Activated CD4-positive, alpha-beta T cell treated with anti-CD3 and anti-CD28 coated beads, Interleukin-2, amount 50 U/mL, for 4 hours (primary cell): ENCODE results near the gene GALNS.

ENCODE experiments used
- DNase-seq, 2 experiments: peaks; one replicate each; pipeline ENCODE4 v3.0.0-alpha.2; 2020

The GALNS gene

GRCh38 chr16:88874938-88875599 lies 18.3 kb upstream of the GALNS start:
- no peak for DNase-seq

GRCh38 chr16:88872650-88873331 lies 16.0 kb upstream of the GALNS start:
- no peak for DNase-seq

DNA sequence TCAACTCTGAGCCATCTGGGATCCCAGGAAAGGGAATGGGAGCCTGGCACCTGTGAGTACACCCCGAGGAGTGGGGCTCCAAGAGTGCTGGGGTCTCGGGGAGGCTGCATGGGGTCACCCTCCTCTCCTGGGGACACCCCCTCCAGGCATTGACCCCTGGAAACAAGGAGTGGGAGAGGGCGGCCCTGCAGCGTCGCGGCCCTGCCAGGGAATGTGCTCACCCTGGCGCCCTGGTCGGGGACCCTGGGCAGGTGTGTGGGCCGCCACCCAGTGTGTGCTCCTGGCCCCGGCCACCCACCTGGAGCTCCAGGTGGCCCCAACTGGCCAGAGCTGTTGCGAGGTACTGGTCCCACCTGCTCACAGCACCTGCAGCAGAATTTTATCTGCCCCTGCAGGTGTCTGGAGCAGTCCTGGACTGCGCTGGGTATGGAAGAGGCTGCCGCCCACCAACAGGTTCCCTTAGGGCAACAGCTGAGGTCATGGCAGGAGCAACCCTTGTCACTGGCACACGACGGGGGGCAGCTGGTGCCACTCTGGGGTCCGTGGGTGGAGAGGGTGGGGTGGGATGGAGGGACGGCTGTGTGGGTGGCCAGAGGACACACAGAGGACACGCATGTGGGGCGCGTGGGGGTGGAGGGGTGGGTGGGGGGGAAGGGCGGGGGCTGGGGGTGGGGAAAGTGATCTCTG lies 15.1 kb upstream of the GALNS start:
- DNase-seq, result no peak

- no peak for DNase-seq
Observed at GRCh38 chr16:88871349-88871702, 14.6 kb upstream of the GALNS start.

GRCh38 chr16:88870608-88871348 lies 14.0 kb upstream of the GALNS start:
- no peak for DNase-seq

DNA sequence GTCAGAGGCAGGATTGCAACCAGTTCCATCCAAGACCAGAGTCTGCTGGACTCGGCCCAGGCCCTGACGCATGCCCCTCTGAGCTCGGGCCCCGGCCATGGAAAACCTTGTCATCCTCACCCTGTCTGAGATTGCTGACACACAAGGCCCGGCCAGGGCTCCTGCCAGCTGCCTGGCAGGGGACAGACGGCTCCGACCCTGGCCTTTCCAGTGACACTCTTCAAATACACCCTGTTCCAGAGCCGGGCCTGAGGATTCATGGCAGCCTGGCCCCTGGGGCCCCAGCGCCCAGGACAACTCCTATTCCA lies 12.9 kb upstream of the GALNS start:
- DNase-seq, result no peak

DNA sequence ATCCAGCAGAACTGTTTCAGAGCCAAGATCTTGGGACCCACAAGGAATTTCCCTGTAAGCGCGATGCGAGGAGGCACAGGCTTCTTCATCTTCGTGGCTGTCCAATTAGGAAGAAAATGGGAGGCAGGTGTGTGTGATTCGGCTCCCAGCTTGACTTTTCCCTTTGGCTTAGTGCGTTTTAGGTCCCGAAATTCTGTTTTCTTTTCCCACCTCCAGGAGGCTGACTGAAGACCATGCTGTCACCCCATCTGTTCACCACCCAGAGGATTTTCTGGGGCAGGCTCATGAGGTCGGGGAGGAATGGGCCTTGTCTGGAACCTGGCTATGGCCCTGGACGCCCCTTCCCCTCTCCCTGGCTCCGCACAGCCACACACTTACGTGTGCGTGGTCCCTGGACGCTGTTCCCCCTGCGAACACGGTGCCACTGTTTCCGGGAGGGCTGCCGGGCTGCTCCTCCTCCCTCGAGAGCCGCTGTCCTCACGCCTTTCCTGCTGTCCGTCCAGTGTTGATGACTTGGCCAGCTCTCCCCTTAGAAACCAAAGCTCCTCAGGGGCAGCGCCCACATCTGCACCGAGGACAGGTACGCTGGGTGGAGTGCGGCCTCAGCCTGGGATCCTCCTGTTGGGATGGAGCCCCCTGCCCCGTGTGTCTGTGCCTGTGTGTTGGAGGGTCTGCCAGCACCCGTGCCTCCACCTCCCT lies 12.4 kb upstream of the GALNS start:
- DNase-seq, result no peak

GRCh38 chr16:88867581-88868246 lies 11.0 kb upstream of the GALNS start:
- DNase-seq, result no peak

GRCh38 chr16:88866151-88866920 lies 9.6 kb upstream of the GALNS start, which contains the start of gene PABPN1L:
Gene PABPN1L, minus strand, starts transcription at chr16:88866660. Its CDS starts 54 bp downstream, at chr16:88866606.
- no peak for DNase-seq

DNA sequence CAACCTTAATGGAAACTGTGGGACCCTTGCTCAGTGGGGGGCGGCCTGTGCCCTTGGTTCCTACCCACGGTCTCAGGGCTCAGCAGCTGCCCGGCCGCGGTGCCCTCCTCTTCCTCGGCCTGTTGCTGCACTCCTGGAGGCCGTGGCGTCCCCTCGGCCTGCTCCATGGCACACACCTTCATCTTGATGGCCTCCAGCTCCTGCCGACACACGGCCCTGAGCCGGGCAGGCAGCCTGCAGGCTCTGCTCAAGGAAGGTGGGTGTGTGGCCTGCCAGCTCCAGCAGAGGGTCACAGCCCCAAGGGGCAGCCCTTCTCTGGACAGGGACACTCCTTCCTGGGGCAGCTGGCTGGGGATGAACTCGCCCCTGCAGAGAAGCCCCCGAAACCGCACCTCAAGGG lies 9.0 kb upstream of the GALNS start:
- no peak for DNase-seq

DNA sequence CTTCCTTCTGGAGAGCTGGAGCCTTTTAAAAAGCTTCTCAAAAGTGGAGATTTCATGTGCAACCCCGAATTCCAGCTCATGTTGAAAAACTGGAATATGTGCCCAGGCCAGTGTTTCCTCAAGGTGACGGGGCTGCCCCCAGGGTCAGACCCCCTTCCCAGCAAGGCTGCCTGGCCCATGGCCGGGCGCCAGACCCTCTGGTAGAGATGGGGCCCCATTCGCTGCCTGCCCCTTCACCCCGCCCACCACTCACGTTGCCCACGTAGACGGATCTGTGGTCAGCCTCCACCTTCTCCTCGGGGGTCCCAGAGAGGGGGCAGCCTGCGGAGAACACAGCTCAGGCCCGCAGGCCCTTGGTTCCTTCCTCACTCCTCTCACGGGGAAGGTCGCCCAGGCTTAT lies 8.6 kb upstream of the GALNS start:
- DNase-seq, result no peak

DNA sequence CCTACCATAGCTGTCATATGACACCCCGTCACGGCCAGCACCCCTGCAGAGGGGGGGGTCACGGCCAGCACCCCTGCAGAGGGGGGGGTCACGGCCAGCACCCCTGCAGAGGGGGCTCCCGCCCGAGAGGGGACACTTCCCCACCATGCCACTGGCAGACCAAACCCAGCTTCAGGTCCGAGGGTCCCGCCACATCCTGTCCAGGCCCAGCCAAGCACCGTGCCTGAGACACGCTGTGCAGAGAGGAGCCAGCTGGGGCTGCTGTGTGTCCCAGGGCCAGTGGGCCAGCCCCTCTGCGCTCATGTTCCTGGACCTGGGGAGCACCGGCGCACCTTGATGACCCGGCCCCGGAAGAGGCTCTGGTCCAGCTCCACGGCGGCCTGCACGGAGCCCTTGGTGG lies 7.8 kb upstream of the GALNS start:
- DNase-seq, result no peak

- no peak for DNase-seq
Observed at GRCh38 chr16:88864099-88864498, 7.4 kb upstream of the GALNS start.

- no peak for DNase-seq
Observed at GRCh38 chr16:88863426-88863825, 6.7 kb upstream of the GALNS start.

DNA sequence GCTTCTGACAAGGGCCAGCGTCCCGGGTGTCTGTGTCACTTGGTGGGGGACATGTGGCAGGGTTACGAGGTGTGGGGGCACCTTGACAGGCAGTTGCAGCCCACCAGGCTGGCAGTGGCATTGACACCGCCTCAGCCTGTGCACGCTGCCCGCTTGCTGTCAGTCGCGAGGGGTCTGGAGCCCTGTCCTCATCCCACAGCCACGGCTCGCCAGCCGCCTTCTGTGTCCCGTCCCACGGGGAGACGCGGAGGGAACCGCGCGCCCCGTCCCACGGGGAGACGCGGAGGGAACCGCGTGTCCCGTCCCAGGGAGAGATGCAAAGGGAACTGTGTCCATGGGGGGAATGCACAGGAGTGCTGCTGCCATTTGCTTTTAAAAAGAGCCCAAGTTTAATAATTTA lies 6.2 kb upstream of the GALNS start:
- no peak for DNase-seq

GRCh38 chr16:88861359-88861758 lies 4.6 kb upstream of the GALNS start:
- DNase-seq, result no peak

- DNase-seq, result no peak
Observed at GRCh38 chr16:88859381-88860091, 2.8 kb upstream of the GALNS start.

DNA sequence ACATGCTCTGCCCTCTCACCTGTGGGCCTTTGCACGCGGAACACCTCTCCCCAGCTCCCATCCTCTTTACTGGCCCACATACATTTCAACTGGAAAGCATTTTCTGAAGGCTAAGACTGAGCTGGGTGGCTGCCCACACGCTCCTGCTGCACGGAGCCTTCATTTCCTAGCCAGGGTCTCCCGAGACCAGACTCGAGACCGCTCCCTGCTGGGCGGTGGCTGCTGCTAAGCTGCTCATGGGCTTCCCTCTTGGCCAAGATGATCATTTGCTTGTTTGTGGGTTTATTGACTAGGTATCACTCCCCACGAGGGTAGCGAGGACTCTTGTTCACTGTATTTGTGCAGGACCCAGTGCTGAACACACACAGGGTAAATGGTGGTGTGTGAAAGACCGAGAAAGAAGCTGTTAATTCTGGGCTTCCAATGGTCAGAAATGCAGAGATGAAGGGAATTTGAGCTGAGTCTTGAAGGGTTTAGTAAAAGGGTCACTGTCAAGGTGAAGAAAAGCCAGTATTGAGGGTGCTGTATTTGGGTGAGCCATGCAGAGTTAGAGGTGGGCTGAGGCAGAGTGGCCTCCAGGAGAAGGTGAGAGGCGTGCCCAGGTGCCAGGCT lies 1.1 kb upstream of the GALNS start:
- DNase-seq, result peak; percentile 76 to 77

- DNase-seq, result no peak
Observed at GRCh38 chr16:88856122-88856827, 472 bp downstream of the GALNS start.

DNA sequence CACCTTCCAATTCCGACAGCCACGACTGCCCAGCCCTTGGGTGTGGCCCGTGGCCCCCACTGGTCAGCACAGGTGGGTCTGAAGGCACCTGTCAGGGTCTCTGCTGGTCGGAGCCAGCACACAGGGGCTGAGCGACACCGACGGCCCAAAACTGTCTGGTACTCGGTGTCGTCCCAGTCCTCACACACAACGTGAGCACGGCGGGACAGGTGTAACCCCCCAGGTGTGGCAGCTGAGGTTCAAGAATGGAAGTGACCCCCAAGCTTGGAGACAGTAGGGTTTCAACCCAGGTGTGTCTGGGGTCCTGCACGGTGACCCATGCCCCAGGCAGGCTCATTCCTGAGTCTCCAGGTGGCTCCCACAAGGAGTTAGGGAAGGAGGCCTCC lies 1.0 kb downstream of the GALNS start:
- DNase-seq, result no peak
